Measurements from ENCODE around the gene HOGA1. TPM values are rescaled to one million over a fixed set of nuclear protein-coding genes. Genes with fewer than 3 reads are reported as not detected.

Gene HOGA1
- total and polyA plus RNA-seq, 2 of the 13 experiments (the other 11 are each of a cell fraction or from before 2014, with no cell fraction given) = 7.6 to 19.5 TPM

- TF ChIP-seq ZNF687 (CRISPR knock-in tag; IDR thresholded peaks at IDR 0.05) = peak; percentile 92
- TF ChIP-seq HOXA7 (CRISPR knock-in tag; IDR thresholded peaks at IDR 0.05) = no peak
- TF ChIP-seq ZNF652 (CRISPR knock-in tag; IDR thresholded peaks at IDR 0.05; ENCODE audit: borderline replicate concordance, low read depth) = no peak
These were observed at the start of gene HOGA1 (continued) for GRCh38 chr10:97584060-97584797.

- Histone ChIP-seq H3K36me3 (replicated peaks in 1 of 2; ENCODE audit: control insufficient read depth in 1 of 2, insufficient read depth in 2 of 2, low read length in 2 of 2) (no peaks in the 10 kb centered on the region), H3K9ac (ENCODE audit: insufficient read depth, low read depth, low read length) (no peak overlapping the region), H2AFZ (ENCODE audit: low read length) (no peak overlapping the region), H4K20me1 (ENCODE audit: insufficient read depth, low read length) (no peaks in the 10 kb centered on the region), H3K4me1 (ENCODE audit: insufficient read depth, low read length) (peaks cover 7% of the 10 kb centered on the region), H3K9me3 (ENCODE audit: low read length) (no peaks in the 10 kb centered on the region), H3K4me2 (ENCODE audit: low read depth, low read length) (no peak overlapping the region), H3K79me2 (ENCODE audit: insufficient read depth, low read length) (no peaks in the 10 kb centered on the region), H3K4me3 (replicated peaks in 1 of 3; ENCODE audit: insufficient read depth in 1 of 3, low read depth in 2 of 3, low read length in 3 of 3) (no peak overlapping the region), H3K27me3 (ENCODE audit: control insufficient read depth in 1 of 2, insufficient read depth in 2 of 2, low read length in 2 of 2) (no peaks in the 10 kb centered on the region), H3K27ac (ENCODE audit: extremely low read length, insufficient read depth, low read length) (no peak overlapping the region)
- intact Hi-C loops (cut with micrococcal nuclease; ENCODE audit: unreplicated experiment) = loop anchor here (1.0 kb wide), 2 partner anchors 18 to 40 kb away; no protein-coding TSS in a partner anchor
- ATAC-seq = peak; percentile 94
- ChIA-PET POLR2A (interaction anchor here (1.5 kb wide), 1 partner anchor 36 kb away, joined by 4 read pairs; the partner anchor contains the start of gene UBTD1), CTCF (ENCODE audit: low intra/inter-chr PET ratio, low total read pairs) (interaction anchor here (1.2 to 1.9 kb wide), 2 partner anchors 19 to 78 kb away, joined by 3 to 13 read pairs; no protein-coding TSS in a partner anchor)
- 64% methylated on average over 6 of the region's 6 CpGs for WGBS (ENCODE audit: low lambda C conversion rate)
- peak; percentile 53 for FAIRE-seq
- in situ Hi-C loops (cut with HindIII; ENCODE audit: extremely low pct_ligation_motif_present, low pct_unique_long_range_greater_than_20kb) = no loop called here
- BruUV-seq (replicated peaks) = no TSS peak
- DNase-seq (ENCODE audit: low spot score) = peak; percentile 44
- TF ChIP-seq KLF6 (CRISPR knock-in tag; IDR thresholded peaks at IDR 0.05) (no peak), ZNF501 (CRISPR knock-in tag; IDR thresholded peaks at IDR 0.05) (0 out of 2 replicates have a peak, but pooled peaks have one; percentile 45), SMC3 (IDR thresholded peaks at IDR 0.05; ENCODE audit: low read length) (peak; percentile 59), PATZ1 (CRISPR knock-in tag; IDR thresholded peaks at IDR 0.05) (peak; percentile 46; the same call in 1 of the 2 replicates), KDM5B (CRISPR knock-in tag; IDR thresholded peaks at IDR 0.05; ENCODE audit: borderline replicate concordance) (no peak), DZIP1 (CRISPR knock-in tag; IDR thresholded peaks at IDR 0.05) (no peak)
These were observed 49.3 kb upstream of the HOGA1 start for GRCh38 chr10:97534746-97535367.

Data from HepG2 (cell line).